Mucosa of stomach (tissue), 1 donor: Measurements from ENCODE around the gene KRTAP10-6.
"Not testable (repeated sequence)": the region's sequence is repeated elsewhere in the genome, so short reads cannot be mapped to it uniquely, and the experiment has no call there.

Experiments used
- H3K27me3 ChIP-seq: one replicate; pipeline ENCODE4 v1.7.0; 2013; ENCODE audit warnings: mild to moderate bottlenecking, low read length; ENCODE audit not compliant: control insufficient read depth, insufficient read depth
- H3K36me3 ChIP-seq: one replicate; pipeline ENCODE4 v1.7.0; 2013; ENCODE audit warnings: low read length; ENCODE audit not compliant: control insufficient read depth, insufficient read depth
- H3K4me1 ChIP-seq: one replicate; pipeline ENCODE4 v1.7.0; 2013; ENCODE audit warnings: mild to moderate bottlenecking, low read length; ENCODE audit not compliant: control insufficient read depth, insufficient read depth
- H3K4me3 ChIP-seq: one replicate; pipeline ENCODE4 v1.7.0; 2013; ENCODE audit warnings: low read length
- H3K9ac ChIP-seq: one replicate; pipeline ENCODE4 v1.7.0; 2013; ENCODE audit warnings: mild to moderate bottlenecking, low read length, moderate library complexity
- H3K9me3 ChIP-seq: one replicate; pipeline ENCODE4 v1.7.0; 2013; ENCODE audit warnings: mild to moderate bottlenecking, low read length, moderate library complexity; ENCODE audit not compliant: control insufficient read depth
- donor health status: Pancreatic carcinoma.

The KRTAP10-6 gene

GRCh38 chr21:44603109-44603875, 11.0 kb upstream of the KRTAP10-6 start:
- Histone ChIP-seq H3K9me3 (no peaks in the 10 kb centered on the region), H3K9ac (no peak overlapping the region), H3K36me3 (no peaks in the 10 kb centered on the region), H3K4me3 (no peak overlapping the region), H3K27me3 (peaks cover 3% of the 10 kb centered on the region), H3K4me1 (no peaks in the 10 kb centered on the region)

GRCh38 chr21:44602463-44602850, 10.2 kb upstream of the KRTAP10-6 start:
- Histone ChIP-seq H3K9me3 (no peaks in the 10 kb centered on the region), H3K27me3 (peaks cover 3% of the 10 kb centered on the region), H3K4me1 (no peaks in the 10 kb centered on the region), H3K9ac (no peak overlapping the region), H3K4me3 (no peak overlapping the region), H3K36me3 (no peaks in the 10 kb centered on the region)

- Histone ChIP-seq H3K36me3 (no peaks in the 10 kb centered on the region), H3K9ac (no peak overlapping the region), H3K27me3 (peaks cover 3% of the 10 kb centered on the region), H3K4me3 (no peak overlapping the region), H3K4me1 (no peaks in the 10 kb centered on the region), H3K9me3 (no peaks in the 10 kb centered on the region)
Measured at GRCh38 chr21:44601596-44602462, 9.5 kb upstream of the KRTAP10-6 start.

- not testable (repeated sequence) for H3K27me3 ChIP-seq, H3K36me3 ChIP-seq, H3K4me1 ChIP-seq, H3K4me3 ChIP-seq, H3K9me3 ChIP-seq, H3K9ac ChIP-seq
Measured at GRCh38 chr21:44601091-44601490, 8.8 kb upstream of the KRTAP10-6 start.

- H3K4me3 ChIP-seq, H3K9me3 ChIP-seq, H3K36me3 ChIP-seq, H3K4me1 ChIP-seq, H3K27me3 ChIP-seq, H3K9ac ChIP-seq: not testable (repeated sequence)
Measured at GRCh38 chr21:44600118-44600978, 8.0 kb upstream of the KRTAP10-6 start, which contains the start of gene KRTAP10-7. TSS of gene KRTAP10-7 (plus strand) at chr21:44600597. CDS start at chr21:44600622, 25 bp downstream.

GRCh38 chr21:44599264-44600029, 7.1 kb upstream of the KRTAP10-6 start:
- Histone ChIP-seq H3K9me3 (no peaks in the 10 kb centered on the region), H3K9ac (no peak overlapping the region), H3K4me1 (no peaks in the 10 kb centered on the region), H3K4me3 (no peak overlapping the region), H3K27me3 (peaks cover 3% of the 10 kb centered on the region), H3K36me3 (no peaks in the 10 kb centered on the region)

GRCh38 chr21:44598061-44598460, 5.8 kb upstream of the KRTAP10-6 start:
- H3K27me3 ChIP-seq = peaks cover 7% of the 10 kb centered on the region
- no peaks in the 10 kb centered on the region for H3K36me3 ChIP-seq
- H3K9ac ChIP-seq = no peak overlapping the region
- H3K4me3 ChIP-seq = no peak overlapping the region
- no peaks in the 10 kb centered on the region for H3K4me1 ChIP-seq
- H3K9me3 ChIP-seq = no peaks in the 10 kb centered on the region

GRCh38 chr21:44596068-44596725, 3.9 kb upstream of the KRTAP10-6 start:
- peaks cover 11% of the 10 kb centered on the region for H3K27me3 ChIP-seq
- H3K9ac ChIP-seq = no peak overlapping the region
- H3K9me3 ChIP-seq = no peaks in the 10 kb centered on the region
- H3K4me3 ChIP-seq = no peak overlapping the region
- no peaks in the 10 kb centered on the region for H3K4me1 ChIP-seq
- no peaks in the 10 kb centered on the region for H3K36me3 ChIP-seq

- Histone ChIP-seq H3K4me3 (no peak overlapping the region), H3K9me3 (no peaks in the 10 kb centered on the region), H3K36me3 (no peaks in the 10 kb centered on the region), H3K9ac (no peak overlapping the region), H3K27me3 (peaks cover 11% of the 10 kb centered on the region), H3K4me1 (no peaks in the 10 kb centered on the region)
Measured at GRCh38 chr21:44595524-44595923, 3.2 kb upstream of the KRTAP10-6 start.

- Histone ChIP-seq H3K9ac (no peak overlapping the region), H3K4me1 (no peaks in the 10 kb centered on the region), H3K4me3 (no peak overlapping the region), H3K36me3 (no peaks in the 10 kb centered on the region), H3K9me3 (no peaks in the 10 kb centered on the region), H3K27me3 (peaks cover 11% of the 10 kb centered on the region)
Measured at GRCh38 chr21:44594406-44594916, 2.2 kb upstream of the KRTAP10-6 start.
